ENCODE data around the gene NMT1.

DNA sequence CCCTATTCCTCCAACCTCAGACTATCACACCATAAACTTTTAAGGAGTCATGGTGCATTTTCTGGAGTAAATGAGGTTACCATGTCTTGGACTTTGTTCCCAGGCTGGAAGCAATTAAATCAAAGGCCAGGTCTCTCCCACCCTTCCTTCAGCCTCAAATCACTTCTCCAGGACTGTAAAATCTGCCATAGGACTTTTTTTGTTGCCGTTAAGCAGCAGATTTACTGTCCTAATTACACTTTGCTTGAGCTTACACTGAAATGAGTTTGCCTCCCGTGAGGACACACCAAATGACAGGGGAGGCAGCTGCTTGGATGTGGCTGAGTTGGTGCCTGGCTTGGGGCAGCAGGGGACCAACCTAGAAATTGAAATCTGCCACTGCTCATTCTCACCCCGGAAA lies 24.4 kb upstream of the NMT1 start:
- TF ChIP-seq CTCF (IDR thresholded peaks at IDR 0.05): no peak
- TF ChIP-seq POLR2A (IDR thresholded peaks at IDR 0.05; ENCODE audit: low read depth): no peak
- no peak for TF ChIP-seq EP300 (IDR thresholded peaks at IDR 0.05)

Data from esophagus muscularis mucosa (tissue), 4 donors.